Aorta (tissue), 5 donors: Measurements from ENCODE around the gene SF1. TPM values are rescaled to one million over a fixed set of nuclear protein-coding genes. Genes with fewer than 3 reads are reported as not detected.

Source experiments
- ATAC-seq: fragments of 200-7000 bp; cut with Tn5 transposase; one replicate; pipeline ENCODE4 v1.9.1; 2022; ENCODE audit warnings: moderate library complexity; ENCODE audit not compliant: low FRiP score
- DNase-seq, 2 donors: peaks; one replicate each; pipeline ENCODE4 v3.0.0-alpha.2; 2020
- H3K27ac ChIP-seq, 2 donors: one replicate each; pipeline ENCODE4 v1.5.1; 2013; ENCODE audit warnings: low read length in 2 of 2, mild to moderate bottlenecking in 2 of 2, moderate library complexity in 2 of 2, control low read depth in 1 of 2, inconsistent platforms in 1 of 2, low read depth in 1 of 2
- H3K27me3 ChIP-seq, 2 donors: one replicate each; pipeline ENCODE4 v1.6.1; 2013; ENCODE audit warnings: control low read depth in 1 of 2, low read length in 1 of 2, mild to moderate bottlenecking in 1 of 2, moderate library complexity in 1 of 2; ENCODE audit not compliant: insufficient read depth in 2 of 2, control insufficient read depth in 1 of 2
- H3K36me3 ChIP-seq, 2 donors: one replicate each; pipeline ENCODE4 v1.6.1; 2013; ENCODE audit warnings: control low read depth in 1 of 2, low read length in 1 of 2, mild to moderate bottlenecking in 1 of 2; ENCODE audit not compliant: insufficient read depth in 2 of 2, control insufficient read depth in 1 of 2
- H3K4me1 ChIP-seq, 2 donors: one replicate each; pipeline ENCODE4 v1.6.1; 2013; ENCODE audit warnings: low read length in 2 of 2, control low read depth in 1 of 2, mild to moderate bottlenecking in 1 of 2, moderate library complexity in 1 of 2; ENCODE audit not compliant: insufficient read depth in 2 of 2, control insufficient read depth in 1 of 2
- H3K4me3 ChIP-seq, 2 donors: one replicate each; pipeline ENCODE4 v1.5.1; 2013; ENCODE audit warnings: low read length in 2 of 2, control low read depth in 1 of 2, mild to moderate bottlenecking in 1 of 2
- H3K9me3 ChIP-seq: one replicate; pipeline ENCODE4 v1.6.1; 2013; ENCODE audit warnings: mild to moderate bottlenecking, low read length; ENCODE audit not compliant: control insufficient read depth
- WGBS, 2 donors: extraction: QIAGEN DNeasy Blood & Tissue Kit; methylation state at CpG; one replicate each; pipeline ENCODE4 v1.1.7; 2013; 5-methylcytosine and 5-hydroxymethylcytosine counted together
- intact Hi-C, 2 donors: fragments of 100-400 bp; cut with DNase I; formaldehyde crosslinking; loops; one replicate each; pipeline versions ENCODE4 v1.14.2 to v1.15.0; 2022
- polyA plus RNA-seq, 2 donors: library from polyadenylated mRNA; stranded (reverse); fragments of 200-250 nt; gene quantifications; one replicate each; pipeline ENCODE4 v1.2.3, GENCODE V29; 2013
- total RNA-seq, 2 donors: library from RNA; stranded (reverse); fragmentation: NEBNext Ultra II Directional; extraction: Animal tissue kit (Norgen Biotek cat#: 25700); gene quantifications; one replicate each; pipeline ENCODE4 v1.2.1, GENCODE V29; 2021
- donor health status: healthy with polysubstance abuse.
- donor health status: Bipolar disorder and iron deficiency.
- donor health status: DM: no; HTN: no; CAD: no.
- donor health status: DM: no; HTN: no; CAD: no.
- donor health status: DM: yes; HTN: yes; CAD: no.

SF1 gene
- total and polyA plus RNA-seq, 4 donors, result 46.6 to 322 (median 202) TPM

DNA sequence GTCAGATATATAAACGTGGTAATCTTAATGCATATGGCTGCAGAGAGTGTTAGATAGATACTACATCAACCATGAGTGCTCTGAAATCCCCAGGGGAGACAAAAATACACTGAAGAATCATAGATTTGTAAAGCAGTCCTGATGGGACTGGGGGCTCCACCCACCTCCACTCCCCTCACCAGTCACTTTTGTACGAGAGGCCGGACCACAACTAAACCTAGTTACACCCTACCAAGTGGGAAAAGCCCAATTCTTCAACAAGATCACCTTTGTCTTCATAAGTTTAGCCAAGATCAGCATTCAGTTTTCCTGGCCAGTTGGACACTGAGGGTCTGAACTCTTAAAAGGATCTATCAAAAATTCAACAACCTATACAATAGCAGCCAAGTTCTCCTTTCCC, 1.5 kb downstream of the SF1 start:
- peaks cover 0 to 7% of the 10 kb centered on the region in 2 donors for H3K4me1 ChIP-seq
- H3K9me3 ChIP-seq, result no peaks in the 10 kb centered on the region
- H3K36me3 ChIP-seq, result peaks cover 2 to 11% of the 10 kb centered on the region in 2 donors
- no peak overlapping the region for H3K27ac ChIP-seq
- no peaks in the 10 kb centered on the region for H3K27me3 ChIP-seq
- DNase-seq (peak in 1 of 2 donors; percentile 9), ATAC-seq (no peak)
- peak overlapping the region; percentile 54 to 99 for H3K4me3 ChIP-seq
- WGBS, 2 donors, result 6% methylated on average over 3 of the region's 3 CpGs
- intact Hi-C loops, result loop anchor here in 1 of 2 donors (2.0 kb wide), 1 partner anchor 32 kb away; the partner anchor contains the start of gene RASGRP2

DNA sequence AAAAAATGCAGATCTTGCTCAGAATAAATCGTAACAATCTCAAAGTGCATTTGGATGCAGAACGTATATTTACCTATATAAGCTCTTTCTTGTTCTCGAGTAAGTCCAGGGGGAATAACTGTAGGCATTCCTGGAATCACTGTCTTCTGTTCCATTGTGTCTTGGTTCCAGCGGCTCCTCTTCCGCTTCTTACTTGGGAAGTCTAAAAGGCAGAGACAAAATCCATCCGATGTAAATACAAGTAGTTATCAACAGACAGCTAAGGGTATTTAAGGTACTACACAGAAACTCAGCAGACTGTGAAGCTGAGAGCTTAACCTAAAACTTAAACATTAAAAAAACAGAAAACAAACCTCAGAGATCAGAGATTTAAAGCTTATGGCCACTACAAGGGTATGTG, 1.9 kb downstream of the SF1 start:
- intact Hi-C loops, result loop anchor here in 1 of 2 donors (2.0 kb wide), 1 partner anchor 32 kb away; the partner anchor contains the start of gene RASGRP2
- H3K27ac ChIP-seq, result no peak overlapping the region
- no peaks in the 10 kb centered on the region for H3K27me3 ChIP-seq
- no peak for DNase-seq
- no peaks in the 10 kb centered on the region for H3K9me3 ChIP-seq
- H3K4me1 ChIP-seq, result peaks cover 0 to 7% of the 10 kb centered on the region in 2 donors
- WGBS, 2 donors, result 51 to 58% methylated on average over 6 of the region's 6 CpGs
- no peak overlapping the region for H3K4me3 ChIP-seq
- H3K36me3 ChIP-seq, result peaks cover 2 to 11% of the 10 kb centered on the region in 2 donors
- no peak for ATAC-seq

DNA sequence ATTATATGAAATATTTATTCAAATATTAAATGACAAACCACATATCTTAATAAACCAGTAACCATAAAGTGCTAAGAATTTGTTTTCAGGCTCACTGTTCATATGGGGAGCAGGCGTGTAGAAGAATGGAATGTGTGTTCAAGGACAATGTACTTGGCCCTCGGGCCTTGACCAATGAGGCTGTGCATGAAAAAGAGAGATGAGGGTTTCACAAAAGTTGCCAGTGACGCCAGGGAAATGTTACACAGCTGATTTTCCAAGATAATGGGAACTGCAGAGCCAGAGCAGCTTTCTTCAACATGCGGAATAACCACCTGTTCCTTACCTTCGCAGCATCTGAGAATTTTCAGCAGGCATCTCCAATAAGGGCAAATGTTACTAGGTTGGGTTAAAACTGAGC, 4.2 kb downstream of the SF1 start:
- intact Hi-C loops, result no loop called here
- H3K4me3 ChIP-seq, result no peak overlapping the region
- H3K9me3 ChIP-seq, result no peaks in the 10 kb centered on the region
- DNase-seq (no peak), ATAC-seq (no peak)
- WGBS, 2 donors, result 61 to 62% methylated on average over 5 of the region's 5 CpGs
- no peaks in the 10 kb centered on the region for H3K27me3 ChIP-seq
- peaks cover 0 to 7% of the 10 kb centered on the region in 2 donors for H3K4me1 ChIP-seq
- H3K36me3 ChIP-seq, result peaks cover 11 to 24% of the 10 kb centered on the region in 2 donors
- H3K27ac ChIP-seq, result no peak overlapping the region

DNA sequence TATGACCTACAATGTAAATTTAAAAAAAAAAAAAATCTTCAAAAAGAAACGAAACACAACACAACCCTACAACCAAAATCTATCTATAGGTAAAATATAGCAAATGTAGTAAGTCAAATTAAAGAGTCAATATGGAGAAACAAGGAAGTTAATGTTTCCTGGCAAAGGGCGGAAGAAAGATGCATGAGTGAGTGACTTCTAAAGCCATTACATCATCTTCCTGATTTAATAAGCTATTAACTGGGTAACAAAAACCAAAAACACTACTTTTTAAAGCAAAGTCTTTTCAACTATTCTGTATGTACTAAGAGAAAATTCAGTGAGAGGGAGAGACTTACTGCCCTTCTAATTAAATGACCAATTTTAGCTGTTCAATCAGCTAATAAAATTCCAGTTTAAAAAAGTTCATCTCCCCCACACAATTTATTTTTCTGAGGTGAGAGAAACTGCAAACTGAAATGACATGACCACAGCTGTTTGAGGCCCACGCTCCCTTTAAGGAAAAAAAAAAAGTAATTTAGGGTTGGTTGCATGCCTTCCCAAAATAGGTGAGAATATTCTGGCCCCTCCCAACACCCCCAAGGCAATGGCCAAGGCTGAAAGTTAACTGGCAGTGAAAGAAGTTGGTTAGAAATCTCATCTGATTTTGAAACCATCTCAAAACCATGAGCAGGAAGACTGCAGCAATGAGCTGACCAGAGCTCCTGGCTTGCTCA, 5.9 kb downstream of the SF1 start:
- Histone ChIP-seq H3K27me3 (no peaks in the 10 kb centered on the region), H3K36me3 (peaks cover 19 to 34% of the 10 kb centered on the region in 2 donors), H3K27ac (no peak overlapping the region), H3K9me3 (no peaks in the 10 kb centered on the region), H3K4me3 (no peak overlapping the region), H3K4me1 (peaks cover 0 to 7% of the 10 kb centered on the region in 2 donors)
- no peak for ATAC-seq
- WGBS, 2 donors, result 37 to 46% methylated on average over 3 of the region's 3 CpGs
- intact Hi-C loops, result no loop called here
- peak in 1 of 2 donors; percentile 11 for DNase-seq

DNA sequence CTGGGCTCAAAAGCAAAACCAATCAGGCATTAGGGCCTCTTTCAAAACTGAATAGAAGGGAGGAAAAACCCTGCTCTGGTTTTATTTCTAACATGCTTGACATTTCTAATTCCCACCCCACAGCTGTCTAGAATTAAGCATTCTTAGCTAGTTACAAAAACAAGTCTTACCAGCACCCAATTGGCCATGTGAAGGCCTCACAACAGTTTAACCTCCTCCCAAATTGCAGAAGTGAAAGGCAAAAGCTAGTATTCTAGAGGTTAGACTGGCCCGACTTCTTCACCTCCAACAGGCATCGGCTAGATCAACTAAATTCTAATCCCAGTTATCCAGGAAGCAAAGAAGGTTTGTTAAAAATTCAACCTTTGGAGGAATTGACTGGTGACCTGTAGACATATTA, 6.5 kb downstream of the SF1 start:
- H3K27ac ChIP-seq, result no peak overlapping the region
- ATAC-seq, result no peak
- no peaks in the 10 kb centered on the region for H3K27me3 ChIP-seq
- peaks cover 0 to 7% of the 10 kb centered on the region in 2 donors for H3K4me1 ChIP-seq
- H3K36me3 ChIP-seq, result peaks cover 20 to 39% of the 10 kb centered on the region in 2 donors
- intact Hi-C loops, result no loop called here
- H3K9me3 ChIP-seq, result no peaks in the 10 kb centered on the region
- 83 to 89% methylated on average over 2 of the region's 2 CpGs for WGBS, 2 donors
- DNase-seq, result no peak
- no peak overlapping the region for H3K4me3 ChIP-seq

DNA sequence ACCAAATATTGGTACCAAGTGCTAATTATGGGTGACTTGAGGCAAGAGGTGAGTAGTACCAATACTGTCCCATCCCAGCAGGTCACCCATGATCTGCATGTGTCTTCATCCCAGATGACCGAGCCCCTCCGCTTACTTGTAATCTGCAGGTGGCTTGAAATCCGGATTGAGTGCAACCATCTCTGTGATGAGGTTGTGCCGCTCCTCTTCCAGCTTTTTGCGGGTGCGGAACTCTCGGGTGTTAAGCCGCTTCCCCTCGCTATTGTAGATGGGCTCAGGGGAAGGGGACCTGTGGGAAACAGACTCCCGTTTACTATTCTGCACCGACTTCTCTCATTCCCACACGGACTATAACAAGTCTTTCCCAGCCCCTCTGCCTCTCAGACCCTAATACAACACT, 8.2 kb downstream of the SF1 start:
- intact Hi-C loops, result no loop called here
- DNase-seq, result peak in 1 of 2 donors; percentile 42
- 88% methylated on average over 12 of the region's 12 CpGs for WGBS, 2 donors
- H3K9me3 ChIP-seq, result no peaks in the 10 kb centered on the region
- peaks cover 0 to 3% of the 10 kb centered on the region in 2 donors for H3K4me1 ChIP-seq
- H3K27ac ChIP-seq, result no peak overlapping the region
- H3K4me3 ChIP-seq, result no peak overlapping the region
- no peaks in the 10 kb centered on the region for H3K27me3 ChIP-seq
- no peak for ATAC-seq
- peaks cover 20 to 36% of the 10 kb centered on the region in 2 donors for H3K36me3 ChIP-seq

DNA sequence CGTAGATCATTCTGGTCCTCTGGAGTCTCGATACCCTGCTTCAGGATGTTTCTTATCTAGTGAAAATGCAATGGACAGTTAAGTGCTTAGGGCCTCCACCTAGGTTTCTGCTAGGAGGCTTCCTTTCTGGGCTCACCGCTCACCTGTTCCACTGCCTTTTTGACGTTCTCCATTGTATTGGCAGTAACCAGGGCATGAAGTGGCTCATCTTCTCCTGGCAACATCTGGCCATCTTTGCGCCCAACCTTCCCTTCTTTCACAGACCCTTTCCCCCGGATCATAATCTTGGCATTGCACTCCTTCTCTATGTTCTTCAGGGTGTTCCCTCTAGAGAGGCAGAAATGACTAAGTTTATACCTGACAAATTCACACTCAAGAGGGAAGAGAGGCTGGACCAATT, 9.1 kb downstream of the SF1 start:
- H3K36me3 ChIP-seq, result peaks cover 22 to 34% of the 10 kb centered on the region in 2 donors

DNA sequence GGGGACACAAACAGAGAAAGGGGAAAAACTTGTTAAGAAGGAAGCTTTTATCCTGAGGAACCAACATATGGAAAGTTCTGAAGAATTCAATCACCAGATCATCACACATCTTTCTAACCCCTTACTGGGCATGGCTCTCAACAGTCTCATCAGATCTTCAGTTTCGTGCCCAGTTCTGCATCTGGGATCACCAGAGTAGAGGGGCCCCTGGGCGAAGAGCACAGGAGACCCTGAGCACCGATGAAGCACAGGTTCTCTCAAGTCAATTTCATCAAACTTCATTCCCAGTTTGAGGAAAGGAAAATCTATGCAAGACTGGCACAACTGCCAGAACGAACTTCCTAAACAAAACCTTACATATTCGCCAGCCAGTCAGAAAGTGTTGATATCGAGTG, 10.0 kb downstream of the SF1 start:
- ATAC-seq, result no peak
- WGBS, 2 donors, result 78% methylated on average over 6 of the region's 6 CpGs
- intact Hi-C loops, result no loop called here
- Histone ChIP-seq H3K27me3 (no peaks in the 10 kb centered on the region), H3K4me1 (peaks cover 0 to 1% of the 10 kb centered on the region in 2 donors), H3K27ac (no peak overlapping the region), H3K9me3 (no peaks in the 10 kb centered on the region), H3K4me3 (no peak overlapping the region), H3K36me3 (peaks cover 22 to 31% of the 10 kb centered on the region in 2 donors)
- DNase-seq, result no peak

More for the DNA sequence above, 9.1 kb downstream of the SF1 start:
- 82 to 87% methylated on average over 6 of the region's 6 CpGs for WGBS, 2 donors
- H3K4me1 ChIP-seq, result no peaks in the 10 kb centered on the region
- H3K27ac ChIP-seq, result no peak overlapping the region
- H3K27me3 ChIP-seq, result no peaks in the 10 kb centered on the region
- no peaks in the 10 kb centered on the region for H3K9me3 ChIP-seq
- intact Hi-C loops, result no loop called here
- ATAC-seq (no peak), DNase-seq (no peak)
- no peak overlapping the region for H3K4me3 ChIP-seq
